Body of pancreas (tissue), 4 donors: ENCODE results near the gene CALML3. TPM values are rescaled to one million over a fixed set of nuclear protein-coding genes. Genes with fewer than 3 reads are reported as not detected.

ENCODE experiments used
- ATAC-seq: fragments of 150-250 bp; one replicate; pipeline ENCODE4 v1.9.1; 2016
- DNase-seq, 4 donors: peaks; one replicate each; pipeline ENCODE4 v3.0.0-alpha.2; 2019
- H3K27ac ChIP-seq, 4 donors: fragments of 200-600 bp; sonication (generic); 1 replicate in 3 of 4; 2 replicates in 1 of 4; pipeline versions ENCODE4 v1.5.1 to v1.6.1; 2016 to 2019; ENCODE audit warnings: mild to moderate bottlenecking in 1 of 4, mixed read lengths in 1 of 4, moderate library complexity in 1 of 4
- H3K27me3 ChIP-seq, 2 donors: fragments of 200-600 bp; sonication (generic); one replicate each; pipeline ENCODE4 v1.6.0; 2016; ENCODE audit warnings: mild to moderate bottlenecking in 1 of 2
- H3K36me3 ChIP-seq, 2 donors: fragments of 200-600 bp; sonication (generic); replicated peaks in 1 of 2; 2 replicates each; pipeline ENCODE4 v1.5.1; 2016; ENCODE audit warnings: low read depth in 2 of 2; ENCODE audit not compliant: insufficient read depth in 1 of 2
- H3K4me1 ChIP-seq: fragments of 200-600 bp; sonication (generic); one replicate; pipeline ENCODE4 v1.6.0; 2016
- H3K4me3 ChIP-seq, 2 donors: fragments of 200-600 bp; sonication (generic); 1 replicate in 1 of 2; 2 replicates in 1 of 2; pipeline ENCODE4 v1.5.1; 2016 to 2019
- H3K9me3 ChIP-seq, 3 donors: fragments of 200-600 bp; sonication (generic); 1 replicate in 2 of 3; 2 replicates in 1 of 3; pipeline ENCODE4 v1.5.1; 2016
- CTCF ChIP-seq, 7 experiments: fragments of 450-650 bp in 4 of 7; fragments of 200-600 bp in 3 of 7; sonication (generic) in 3 of 7; IDR thresholded peaks; one replicate each; pipeline ENCODE4 v1.5.1; 2016 to 2019; ENCODE audit warnings: antibody characterized with exemption in 7 of 7
- POLR2A ChIP-seq, 3 donors: fragments of 450-650 bp; IDR thresholded peaks; one replicate each; pipeline ENCODE4 v1.6.1; 2016; ENCODE audit warnings: antibody characterized with exemption in 3 of 3, mild to moderate bottlenecking in 2 of 3
- WGBS, 2 donors: methylation state at CpG; one replicate each; pipeline ENCODE4 v1.1.5; 2017; 5-methylcytosine and 5-hydroxymethylcytosine counted together
- intact Hi-C: fragments of 100-400 bp; cut with DNase I; formaldehyde crosslinking; loops from one replicate; pipeline ENCODE4 v1.15.1; 2023
- total RNA-seq, 2 donors: library from RNA; depleted of rRNA; stranded (reverse); fragments of >200 nt; gene quantifications; one replicate each; pipeline ENCODE4 v1.1.0, GENCODE V29; 2016

CALML3 gene
- total RNA-seq, 2 donors from 2014 or later, result not detected

- no peaks in the 10 kb centered on the region for H3K4me1 ChIP-seq
- intact Hi-C loops, result no loop called here
- no peaks in the 10 kb centered on the region for H3K9me3 ChIP-seq
- H3K36me3 ChIP-seq, result no peaks in the 10 kb centered on the region
- 87 to 88% methylated on average over 14 to 18 of the region's 18 CpGs for WGBS, 2 donors
- H3K4me3 ChIP-seq, result no peak overlapping the region
- no peak for DNase-seq
- TF ChIP-seq CTCF (IDR thresholded peaks at IDR 0.05) (no peak), POLR2A (IDR thresholded peaks at IDR 0.05) (no peak)
- no peaks in the 10 kb centered on the region for H3K27me3 ChIP-seq
- no peak overlapping the region for H3K27ac ChIP-seq
- ATAC-seq, result no peak
Observed at GRCh38 chr10:5478694-5479305, 46.0 kb upstream of the CALML3 start.

- H3K4me1 ChIP-seq, result no peaks in the 10 kb centered on the region
- H3K27me3 ChIP-seq, result no peaks in the 10 kb centered on the region
- no peaks in the 10 kb centered on the region for H3K9me3 ChIP-seq
- no peak for TF ChIP-seq CTCF (IDR thresholded peaks at IDR 0.05)
- no peak for TF ChIP-seq POLR2A (IDR thresholded peaks at IDR 0.05)
- intact Hi-C loops, result no loop called here
- 77 to 83% methylated on average over 12 to 14 of the region's 14 CpGs for WGBS, 2 donors
- H3K27ac ChIP-seq, result no peak overlapping the region
- no peak overlapping the region for H3K4me3 ChIP-seq
- ATAC-seq (no peak), DNase-seq (no peak)
- no peaks in the 10 kb centered on the region for H3K36me3 ChIP-seq
Observed at GRCh38 chr10:5479481-5480161, 45.1 kb upstream of the CALML3 start.

- Histone ChIP-seq H3K4me3 (no peak overlapping the region), H3K9me3 (no peaks in the 10 kb centered on the region), H3K4me1 (no peaks in the 10 kb centered on the region), H3K36me3 (no peaks in the 10 kb centered on the region), H3K27me3 (no peaks in the 10 kb centered on the region), H3K27ac (no peak overlapping the region)
- ATAC-seq, result no peak
- intact Hi-C loops, result no loop called here
- 86 to 87% methylated on average over 20 of the region's 21 CpGs for WGBS, 2 donors
- DNase-seq, result no peak
- TF ChIP-seq POLR2A (IDR thresholded peaks at IDR 0.05), result no peak
- TF ChIP-seq CTCF (IDR thresholded peaks at IDR 0.05), result no peak
Observed at GRCh38 chr10:5480162-5480941, 44.4 kb upstream of the CALML3 start.

GRCh38 chr10:5481121-5481520 is 43.6 kb upstream of the CALML3 start:
- Histone ChIP-seq H3K27ac (no peak overlapping the region), H3K4me3 (no peak overlapping the region), H3K36me3 (no peaks in the 10 kb centered on the region), H3K27me3 (no peaks in the 10 kb centered on the region), H3K4me1 (no peaks in the 10 kb centered on the region), H3K9me3 (no peaks in the 10 kb centered on the region)
- ATAC-seq (no peak), DNase-seq (no peak)
- TF ChIP-seq CTCF (IDR thresholded peaks at IDR 0.05), result no peak
- TF ChIP-seq POLR2A (IDR thresholded peaks at IDR 0.05), result no peak
- intact Hi-C loops, result no loop called here
- WGBS, 2 donors, result 92 to 93% methylated on average over 12 of the region's 12 CpGs
